HepG2 (cell line): Measurements from ENCODE around the gene CARD9. TPM values are rescaled to one million over a fixed set of nuclear protein-coding genes. Genes with fewer than 3 reads are reported as not detected.

Experiments
- ARID2 ChIP-seq: sonication (generic); formaldehyde crosslinking; IDR thresholded peaks from 2 replicates; pipeline ENCODE4 v1.8.1; 2022; ENCODE audit warnings: mild to moderate bottlenecking, missing genetic modification reagents, borderline replicate concordance
- ATF7 ChIP-seq, 2 experiments: fragments of 450-650 bp in 1 of 2; sonication (generic) in 1 of 2; formaldehyde crosslinking in 1 of 2; IDR thresholded peaks; 2 replicates each; pipeline versions ENCODE4 v1.4.0 to v1.6.1; 2016 to 2020; ENCODE audit warnings: antibody characterized with exemption in 1 of 2, mild to moderate bottlenecking in 1 of 2, missing genetic modification reagents in 1 of 2
- BRCA1 ChIP-seq: sonication (generic); formaldehyde crosslinking; IDR thresholded peaks from 2 replicates; pipeline ENCODE4 v1.4.0; 2020; ENCODE audit warnings: missing genetic modification reagents
- ERF ChIP-seq: IDR thresholded peaks from 2 replicates; pipeline ENCODE4 v1.6.1; 2018; ENCODE audit warnings: missing biosample characterization, missing genetic modification reagents
- FOXP1 ChIP-seq, 2 experiments: fragments of 450-650 bp in 1 of 2; IDR thresholded peaks; 2 replicates each; pipeline ENCODE4 v1.6.1; 2017 to 2018; ENCODE audit warnings: antibody characterized with exemption in 1 of 2
- HNRNPUL1 ChIP-seq: fragments of 200-400 bp; formaldehyde crosslinking; IDR thresholded peaks from 2 replicates; pipeline ENCODE4 v1.6.1; 2017; ENCODE audit warnings: low read depth, mild to moderate bottlenecking, low read length, moderate library complexity
- IKZF1 ChIP-seq: fragments of 450-650 bp; IDR thresholded peaks from 2 replicates; pipeline ENCODE4 v1.7.1; 2016
- KDM2A ChIP-seq: sonication (generic); formaldehyde crosslinking; IDR thresholded peaks from 2 replicates; pipeline ENCODE4 v1.4.0; 2020; ENCODE audit warnings: low read depth, missing genetic modification reagents, borderline replicate concordance
- MEIS2 ChIP-seq: sonication (generic); formaldehyde crosslinking; IDR thresholded peaks from 2 replicates; pipeline ENCODE4 v1.9.0; 2021; ENCODE audit warnings: mild to moderate bottlenecking, missing genetic modification reagents
- MTF1 ChIP-seq: sonication (generic); formaldehyde crosslinking; IDR thresholded peaks from 2 replicates; pipeline ENCODE4 v1.5.0; 2020; ENCODE audit warnings: missing genetic modification reagents
- NONO ChIP-seq, 2 experiments: fragments of 450-650 bp in 1 of 2; sonication (generic) in 1 of 2; formaldehyde crosslinking in 1 of 2; IDR thresholded peaks in 1 of 2; conservative IDR thresholded peaks in 1 of 2; 2 replicates each; pipeline versions ENCODE4 v1.6.1 to v1.8.0; 2017 to 2022; ENCODE audit warnings: mild to moderate bottlenecking in 1 of 2, missing genetic modification reagents in 1 of 2, moderate library complexity in 1 of 2
- PAWR ChIP-seq: sonication (generic); formaldehyde crosslinking; IDR thresholded peaks from 2 replicates; pipeline ENCODE4 v1.4.0; 2020; ENCODE audit warnings: missing genetic modification reagents, mild to moderate bottlenecking, borderline replicate concordance
- PHB2 ChIP-seq: fragments of 450-650 bp; IDR thresholded peaks from 2 replicates; pipeline ENCODE4 v1.6.1; 2018; ENCODE audit not compliant: partially characterized antibody
- RORA ChIP-seq: sonication (generic); formaldehyde crosslinking; IDR thresholded peaks from 2 replicates; pipeline ENCODE4 v1.5.0; 2020; ENCODE audit warnings: mild to moderate bottlenecking, missing genetic modification reagents, moderate library complexity
- ZBTB1 ChIP-seq: sonication (generic); formaldehyde crosslinking; IDR thresholded peaks from 2 replicates; pipeline ENCODE4 v1.4.0; 2020; ENCODE audit warnings: missing genetic modification reagents, borderline replicate concordance
- ZNF12 ChIP-seq: sonication (generic); formaldehyde crosslinking; IDR thresholded peaks from 2 replicates; pipeline ENCODE4 v1.5.0; 2020; ENCODE audit warnings: missing genetic modification reagents
- ZNF552 ChIP-seq: sonication (generic); formaldehyde crosslinking; IDR thresholded peaks from 2 replicates; pipeline ENCODE4 v1.9.0; 2022; ENCODE audit warnings: missing genetic modification reagents, mild to moderate bottlenecking, borderline replicate concordance
- ZNF562 ChIP-seq: sonication (generic); formaldehyde crosslinking; IDR thresholded peaks from 2 replicates; pipeline ENCODE4 v1.8.0; 2022; ENCODE audit warnings: missing genetic modification reagents, borderline replicate concordance
- polyA plus RNA-seq, 8 experiments: library from polyadenylated mRNA; depleted of rRNA in 3 of 8; stranded (reverse) in 7 of 8; unstranded in 1 of 8; fragments of >200 nt; fragmentation: Illumina TruSeq in 4 of 8; extraction: Trizol in 4 of 8; gene quantifications; 2 replicates each; pipeline versions ENCODE4 v1.2.1 to v1.2.3, GENCODE V29; 2011 to 2016; ENCODE audit warnings: low read depth in 4 of 8, missing spikeins in 1 of 8, mixed read lengths in 1 of 8; ENCODE audit not compliant: insufficient read depth in 1 of 8
- total RNA-seq, 5 experiments: library from RNA; depleted of rRNA; stranded (reverse); fragments of >200 nt; fragmentation: Illumina TruSeq; extraction: Trizol; gene quantifications; 2 replicates each; pipeline ENCODE4 v1.2.3, GENCODE V29; 2016; ENCODE audit warnings: low read depth in 1 of 5
- TF ChIP-seq, protein P1 (sequence below): sonication (generic); formaldehyde crosslinking; IDR thresholded peaks from 2 replicates; pipeline ENCODE4 v1.8.1; 2022; ENCODE audit warnings: low read depth, mild to moderate bottlenecking, missing genetic modification reagents
- TF ChIP-seq, protein P2 (sequence below): sonication (generic); formaldehyde crosslinking; IDR thresholded peaks from 2 replicates; pipeline ENCODE4 v1.4.0; 2020; ENCODE audit warnings: missing genetic modification reagents
- TF ChIP-seq, protein P3 (sequence below): sonication (generic); formaldehyde crosslinking; IDR thresholded peaks from 2 replicates; pipeline ENCODE4 v1.5.0; 2020; ENCODE audit warnings: mild to moderate bottlenecking, missing genetic modification reagents
- TF ChIP-seq, protein P4 (sequence below): IDR thresholded peaks from 2 replicates; pipeline ENCODE4 v1.6.1; 2016

The CARD9 gene
- total and polyA plus RNA-seq, 2 of the 13 experiments (the other 11 are each of a cell fraction or from before 2014, with no cell fraction given) = 3.3 to 7.4 TPM

DNA sequence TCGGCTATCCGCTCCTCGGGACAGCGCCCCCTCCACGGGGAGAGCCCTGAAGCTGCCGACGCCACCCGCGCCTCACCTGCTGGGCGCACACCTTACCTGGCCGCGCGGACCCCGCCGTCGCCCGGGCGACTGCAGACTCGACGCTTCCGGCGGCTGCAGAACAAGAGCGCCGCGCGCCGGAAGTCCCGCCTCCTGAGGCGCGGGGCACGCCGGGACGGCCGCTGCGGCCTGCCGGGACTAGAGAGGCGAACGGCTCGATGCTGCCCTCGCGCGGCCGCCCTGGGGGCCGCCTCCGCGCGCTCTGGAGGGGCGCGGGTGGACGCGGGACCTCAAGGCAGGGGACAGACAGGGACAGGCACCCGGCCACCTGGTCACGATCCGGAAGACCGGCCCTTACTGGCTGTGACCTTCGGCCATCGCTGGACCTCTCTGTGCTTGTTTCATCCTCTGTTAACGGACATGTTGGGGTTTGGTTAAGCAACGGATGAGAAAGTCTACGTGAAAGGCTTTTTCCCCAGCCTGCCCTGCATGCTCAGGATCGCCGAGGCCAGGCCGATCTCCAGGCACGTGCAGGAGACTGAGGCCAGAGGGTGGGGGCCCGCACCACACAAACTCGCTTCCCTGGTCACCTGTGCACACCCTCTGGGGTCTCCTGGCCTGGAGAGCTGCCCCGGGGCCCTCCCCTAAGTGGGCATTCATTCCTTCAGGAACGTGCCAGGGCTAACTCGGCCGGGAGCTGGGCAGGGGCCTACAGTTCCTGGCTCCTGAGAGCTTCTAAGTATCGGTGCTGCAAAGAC, 26.8 kb upstream of the CARD9 start, which contains the start of gene SNAPC4 (continued):
- no peak for TF ChIP-seq ZBTB1
- TF ChIP-seq MEIS2 = no peak
- TF ChIP-seq, protein P1, sequence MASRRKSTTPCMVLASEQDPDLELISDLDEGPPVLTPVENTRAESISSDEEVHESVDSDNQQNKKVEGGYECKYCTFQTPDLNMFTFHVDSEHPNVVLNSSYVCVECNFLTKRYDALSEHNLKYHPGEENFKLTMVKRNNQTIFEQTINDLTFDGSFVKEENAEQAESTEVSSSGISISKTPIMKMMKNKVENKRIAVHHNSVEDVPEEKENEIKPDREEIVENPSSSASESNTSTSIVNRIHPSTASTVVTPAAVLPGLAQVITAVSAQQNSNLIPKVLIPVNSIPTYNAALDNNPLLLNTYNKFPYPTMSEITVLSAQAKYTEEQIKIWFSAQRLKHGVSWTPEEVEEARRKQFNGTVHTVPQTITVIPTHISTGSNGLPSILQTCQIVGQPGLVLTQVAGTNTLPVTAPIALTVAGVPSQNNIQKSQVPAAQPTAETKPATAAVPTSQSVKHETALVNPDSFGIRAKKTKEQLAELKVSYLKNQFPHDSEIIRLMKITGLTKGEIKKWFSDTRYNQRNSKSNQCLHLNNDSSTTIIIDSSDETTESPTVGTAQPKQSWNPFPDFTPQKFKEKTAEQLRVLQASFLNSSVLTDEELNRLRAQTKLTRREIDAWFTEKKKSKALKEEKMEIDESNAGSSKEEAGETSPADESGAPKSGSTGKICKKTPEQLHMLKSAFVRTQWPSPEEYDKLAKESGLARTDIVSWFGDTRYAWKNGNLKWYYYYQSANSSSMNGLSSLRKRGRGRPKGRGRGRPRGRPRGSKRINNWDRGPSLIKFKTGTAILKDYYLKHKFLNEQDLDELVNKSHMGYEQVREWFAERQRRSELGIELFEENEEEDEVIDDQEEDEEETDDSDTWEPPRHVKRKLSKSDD (CRISPR knock-in tag) = no peak
- no peak for TF ChIP-seq ATF7 (IDR thresholded peaks at IDR 0.05)
- TF ChIP-seq ATF7 (CRISPR knock-in tag; IDR thresholded peaks at IDR 0.05) = no peak
- TF ChIP-seq MTF1 (CRISPR knock-in tag) = no peak
- peak; percentile 87 for TF ChIP-seq KDM2A (CRISPR knock-in tag)
- TF ChIP-seq ZNF562 = no peak
- TF ChIP-seq NONO (IDR thresholded peaks at IDR 0.05) = no peak
- peak; percentile 89 for TF ChIP-seq NONO (CRISPR knock-in tag; conservative IDR thresholded peaks at IDR 0.05)
- no peak for TF ChIP-seq IKZF1
- no peak for TF ChIP-seq PHB2
- TF ChIP-seq, protein P2, sequence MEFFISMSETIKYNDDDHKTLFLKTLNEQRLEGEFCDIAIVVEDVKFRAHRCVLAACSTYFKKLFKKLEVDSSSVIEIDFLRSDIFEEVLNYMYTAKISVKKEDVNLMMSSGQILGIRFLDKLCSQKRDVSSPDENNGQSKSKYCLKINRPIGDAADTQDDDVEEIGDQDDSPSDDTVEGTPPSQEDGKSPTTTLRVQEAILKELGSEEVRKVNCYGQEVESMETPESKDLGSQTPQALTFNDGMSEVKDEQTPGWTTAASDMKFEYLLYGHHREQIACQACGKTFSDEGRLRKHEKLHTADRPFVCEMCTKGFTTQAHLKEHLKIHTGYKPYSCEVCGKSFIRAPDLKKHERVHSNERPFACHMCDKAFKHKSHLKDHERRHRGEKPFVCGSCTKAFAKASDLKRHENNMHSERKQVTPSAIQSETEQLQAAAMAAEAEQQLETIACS (CRISPR knock-in tag) = peak; percentile 69
- no peak for TF ChIP-seq RORA
- TF ChIP-seq FOXP1 (IDR thresholded peaks at IDR 0.05) = no peak
- no peak for TF ChIP-seq FOXP1 (CRISPR knock-in tag; IDR thresholded peaks at IDR 0.05)
- no peak for TF ChIP-seq ZNF552 (CRISPR knock-in tag)
- no peak for TF ChIP-seq HNRNPUL1
- TF ChIP-seq, protein P3, sequence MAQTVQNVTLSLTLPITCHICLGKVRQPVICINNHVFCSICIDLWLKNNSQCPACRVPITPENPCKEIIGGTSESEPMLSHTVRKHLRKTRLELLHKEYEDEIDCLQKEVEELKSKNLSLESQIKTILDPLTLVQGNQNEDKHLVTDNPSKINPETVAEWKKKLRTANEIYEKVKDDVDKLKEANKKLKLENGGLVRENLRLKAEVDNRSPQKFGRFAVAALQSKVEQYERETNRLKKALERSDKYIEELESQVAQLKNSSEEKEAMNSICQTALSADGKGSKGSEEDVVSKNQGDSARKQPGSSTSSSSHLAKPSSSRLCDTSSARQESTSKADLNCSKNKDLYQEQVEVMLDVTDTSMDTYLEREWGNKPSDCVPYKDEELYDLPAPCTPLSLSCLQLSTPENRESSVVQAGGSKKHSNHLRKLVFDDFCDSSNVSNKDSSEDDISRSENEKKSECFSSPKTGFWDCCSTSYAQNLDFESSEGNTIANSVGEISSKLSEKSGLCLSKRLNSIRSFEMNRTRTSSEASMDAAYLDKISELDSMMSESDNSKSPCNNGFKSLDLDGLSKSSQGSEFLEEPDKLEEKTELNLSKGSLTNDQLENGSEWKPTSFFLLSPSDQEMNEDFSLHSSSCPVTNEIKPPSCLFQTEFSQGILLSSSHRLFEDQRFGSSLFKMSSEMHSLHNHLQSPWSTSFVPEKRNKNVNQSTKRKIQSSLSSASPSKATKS = no peak
- TF ChIP-seq PAWR (CRISPR knock-in tag) = no peak
- TF ChIP-seq ZNF12 (CRISPR knock-in tag) = no peak
- TF ChIP-seq BRCA1 (CRISPR knock-in tag) = no peak
- TF ChIP-seq, protein P4, sequence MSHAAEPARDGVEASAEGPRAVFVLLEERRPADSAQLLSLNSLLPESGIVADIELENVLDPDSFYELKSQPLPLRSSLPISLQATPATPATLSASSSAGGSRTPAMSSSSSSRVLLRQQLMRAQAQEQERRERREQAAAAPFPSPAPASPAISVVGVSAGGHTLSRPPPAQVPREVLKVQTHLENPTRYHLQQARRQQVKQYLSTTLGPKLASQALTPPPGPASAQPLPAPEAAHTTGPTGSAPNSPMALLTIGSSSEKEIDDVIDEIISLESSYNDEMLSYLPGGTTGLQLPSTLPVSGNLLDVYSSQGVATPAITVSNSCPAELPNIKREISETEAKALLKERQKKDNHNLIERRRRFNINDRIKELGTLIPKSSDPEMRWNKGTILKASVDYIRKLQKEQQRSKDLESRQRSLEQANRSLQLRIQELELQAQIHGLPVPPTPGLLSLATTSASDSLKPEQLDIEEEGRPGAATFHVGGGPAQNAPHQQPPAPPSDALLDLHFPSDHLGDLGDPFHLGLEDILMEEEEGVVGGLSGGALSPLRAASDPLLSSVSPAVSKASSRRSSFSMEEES = no peak; the same call in 1 of the 2 replicates
- TF ChIP-seq ERF (CRISPR knock-in tag) = peak; percentile 62
- TF ChIP-seq ARID2 (CRISPR knock-in tag) = 0 out of 2 replicates have a peak, but pooled peaks have one; percentile 25
